AG09309 (cell line): ENCODE results near the gene ANKRD35.

Experiments
- DNase-seq: peaks from one replicate; pipeline ENCODE4 v3.0.0-alpha.2; 2010; ENCODE audit warnings: low read depth
- H3K4me3 ChIP-seq: 2 replicates; pipeline ENCODE4 v1.5.1; 2011; ENCODE audit warnings: mild to moderate bottlenecking, low read depth, low read length, moderate library complexity; ENCODE audit not compliant: control insufficient read depth
- CTCF ChIP-seq: IDR thresholded peaks from 2 replicates; pipeline ENCODE4 v1.5.1; 2011; ENCODE audit warnings: mild to moderate bottlenecking, low read depth, low read length, inconsistent platforms; ENCODE audit not compliant: insufficient read depth, control insufficient read depth; ENCODE audit errors: missing control alignments

The ANKRD35 gene

GRCh38 chr1:145857170-145857569, 28.5 kb downstream of the ANKRD35 start:
- DNase-seq, result no peak
- no peak overlapping the region for H3K4me3 ChIP-seq

DNA sequence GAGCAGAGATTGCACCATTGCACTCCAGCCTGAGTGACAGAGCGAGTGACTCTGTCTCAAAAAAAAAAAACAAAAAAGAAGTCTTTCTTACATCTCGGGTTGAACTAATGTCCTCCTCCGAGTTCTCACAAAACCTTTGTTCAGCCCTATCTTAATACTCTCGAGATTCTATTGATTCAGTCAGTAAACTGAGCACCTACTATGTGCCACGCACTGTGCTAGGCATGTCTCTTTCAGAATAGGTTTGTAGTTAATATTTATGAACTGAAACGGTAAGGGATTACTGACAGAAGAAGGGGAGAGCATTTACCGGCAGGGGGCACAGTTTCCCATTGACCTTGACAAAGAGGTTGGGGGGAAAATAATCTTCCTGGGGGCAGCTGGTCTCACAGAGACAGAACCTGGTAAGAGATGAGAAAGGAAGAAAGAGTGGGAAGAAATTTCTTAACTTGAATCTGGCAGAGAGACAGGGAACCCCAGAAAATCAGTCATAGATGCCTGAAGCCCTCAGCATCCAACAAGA, 30.2 kb downstream of the ANKRD35 start:
- no peak for DNase-seq
- no peak overlapping the region for H3K4me3 ChIP-seq
- peak; percentile 30 for TF ChIP-seq CTCF

More at GRCh38 chr1:145857170-145857569, 28.5 kb downstream of the ANKRD35 start:
- no peak for TF ChIP-seq CTCF

GRCh38 chr1:145849356-145850160, 36.1 kb downstream of the ANKRD35 start:
- H3K4me3 ChIP-seq, result no peak overlapping the region
- no peak for DNase-seq
- peak; percentile 57 for TF ChIP-seq CTCF

DNA sequence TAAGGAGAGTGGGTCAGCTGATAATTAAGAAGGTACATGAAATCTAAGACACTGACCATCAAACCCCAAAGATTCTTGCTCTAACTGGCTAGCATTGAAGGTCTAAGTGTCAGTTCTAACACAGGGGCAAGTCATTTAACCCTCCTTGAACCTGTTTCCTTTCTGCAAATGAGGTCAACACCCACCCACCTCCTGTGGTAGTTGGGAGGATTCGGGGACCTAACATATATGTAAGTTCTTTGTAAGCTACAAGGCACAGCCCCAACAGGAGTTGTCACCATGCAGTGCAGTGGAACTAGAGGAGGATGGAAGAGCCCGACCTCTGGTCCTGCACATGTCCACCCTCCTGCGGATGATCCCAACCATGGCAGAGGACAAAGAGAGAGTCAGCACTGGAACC, 37.8 kb downstream of the ANKRD35 start:
- DNase-seq, result no peak
- H3K4me3 ChIP-seq, result no peak overlapping the region
- TF ChIP-seq CTCF, result no peak

DNA sequence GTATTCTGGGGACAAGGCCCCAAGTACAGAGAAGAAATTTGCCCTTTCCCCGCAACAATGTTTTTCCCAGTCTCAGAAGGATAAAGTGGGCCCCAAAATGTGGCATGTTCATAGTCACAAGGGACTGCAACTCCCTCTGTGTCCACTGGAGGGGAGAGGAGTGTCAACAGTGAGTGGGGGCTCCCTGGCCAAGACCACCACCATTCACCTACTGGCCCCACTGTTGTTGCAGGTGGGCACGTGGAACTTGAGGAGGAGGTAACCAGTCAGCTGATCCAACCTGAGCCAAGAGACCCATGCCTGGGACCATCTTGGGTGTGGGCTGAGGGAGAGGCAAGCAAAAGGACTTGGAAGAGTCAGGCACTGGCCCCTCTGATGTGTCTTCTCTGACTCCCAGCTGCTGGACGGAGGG, 39.5 kb downstream of the ANKRD35 start:
- no peak for DNase-seq
- TF ChIP-seq CTCF, result peak; percentile 67
- H3K4me3 ChIP-seq, result peak overlapping the region; percentile 45

DNA sequence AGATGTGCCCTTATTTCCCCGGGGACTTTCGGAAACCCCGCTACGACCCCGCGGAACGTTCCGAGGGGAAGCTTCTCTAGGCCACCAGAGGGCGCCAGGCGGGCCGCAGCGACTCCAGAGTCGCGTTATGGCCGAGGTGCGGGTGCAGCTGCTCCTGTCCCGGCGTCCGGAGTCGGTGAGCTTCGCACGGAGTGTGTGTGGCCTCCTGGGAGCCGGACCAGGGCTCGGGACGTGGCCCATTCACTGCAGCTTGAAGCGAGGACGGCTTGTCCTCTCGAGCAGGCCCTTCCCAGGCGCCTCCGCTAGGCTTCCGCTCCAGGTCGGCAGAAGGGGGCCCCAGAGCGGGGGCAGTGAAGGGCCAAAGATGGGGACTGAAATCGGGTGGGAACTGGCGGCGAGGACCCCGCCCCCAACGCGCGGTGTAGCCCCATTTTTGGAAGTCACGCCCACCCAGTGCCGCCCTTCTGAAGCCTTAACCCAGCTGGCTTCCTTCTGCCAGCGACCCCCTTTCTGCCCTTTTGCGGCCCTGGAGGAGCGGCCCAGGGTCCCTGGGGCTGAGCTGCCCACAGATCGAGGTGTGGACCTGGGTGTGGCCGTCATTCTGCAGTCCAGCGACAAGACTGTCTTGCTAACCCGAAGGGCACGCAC, 40.0 kb downstream of the ANKRD35 start, which contains the start of gene NUDT17:
Gene NUDT17, plus strand, starts transcription at position 117 of the 648 bp plus-strand sequence. Its CDS starts 11 bp downstream, at position 128.
- peak; percentile 97 for TF ChIP-seq CTCF
- H3K4me3 ChIP-seq, result peak within 1 kb of the TSS; percentile 45
- no peak for DNase-seq
